ENCODE measurements around the gene CNN1. TPM values are rescaled to one million over a fixed set of nuclear protein-coding genes. Genes with fewer than 3 reads are reported as not detected.

CNN1 gene
- total and polyA plus RNA-seq, 9 of the 15 experiments (the other 6 are each of a cell fraction or from before 2014, with no cell fraction given): 0.23 to 10.6 (median 5.2) TPM

GRCh38 chr19:11495885-11496284, 42.8 kb upstream of the CNN1 start:
- H3K27ac ChIP-seq (ENCODE audit: extremely low read depth, low read depth, low read length): no peak overlapping the region
- intact Hi-C loops (cut with micrococcal nuclease): loop anchor here (1.0 to 5.0 kb wide), 3 partner anchors 41 to 91 kb away; partner anchors contain the start of gene CNN1
- H3K9ac ChIP-seq (ENCODE audit: insufficient read depth in 1 of 2, low read depth in 2 of 2, low read length in 2 of 2): peak overlapping the region in 1 of 2 experiments; percentile 33; a peak in 1 of 4 replicates
- no peak overlapping the region for H3K4me2 ChIP-seq (ENCODE audit: insufficient read depth, low read length)
- peaks cover 4% of the 10 kb centered on the region; the same call in 1 of the 2 replicates for H4K20me1 ChIP-seq (replicated peaks; ENCODE audit: control insufficient read depth, insufficient read depth, low read length)
- in situ Hi-C loops (cut with MboI): loop anchor here (5.0 kb wide), 1 partner anchor 91 kb away; no protein-coding TSS in a partner anchor
- H3K4me3 ChIP-seq: no peak overlapping the region
- TF ChIP-seq GTF2F1 (IDR thresholded peaks at IDR 0.05; ENCODE audit: low read depth, low read length) (no peak), ZNF143 (CRISPR knock-in tag; IDR thresholded peaks at IDR 0.05) (no peak), HNRNPK (IDR thresholded peaks at IDR 0.05; ENCODE audit: low read depth, low read length, poor library complexity, severe bottlenecking) (no peak), CTCF (IDR thresholded peaks at IDR 0.05 in 2 of 3, conservative IDR thresholded peaks at IDR 0.05 in 1 of 3; ENCODE audit: insufficient read depth in 2 of 3, low read depth in 1 of 3, low read length in 3 of 3) (no peak), ZNF76 (CRISPR knock-in tag; IDR thresholded peaks at IDR 0.05; ENCODE audit: borderline replicate concordance) (no peak), RBM34 (IDR thresholded peaks at IDR 0.05; ENCODE audit: borderline replicate concordance, insufficient read depth, low read length) (no peak)
- TF ChIP-seq, protein P1, sequence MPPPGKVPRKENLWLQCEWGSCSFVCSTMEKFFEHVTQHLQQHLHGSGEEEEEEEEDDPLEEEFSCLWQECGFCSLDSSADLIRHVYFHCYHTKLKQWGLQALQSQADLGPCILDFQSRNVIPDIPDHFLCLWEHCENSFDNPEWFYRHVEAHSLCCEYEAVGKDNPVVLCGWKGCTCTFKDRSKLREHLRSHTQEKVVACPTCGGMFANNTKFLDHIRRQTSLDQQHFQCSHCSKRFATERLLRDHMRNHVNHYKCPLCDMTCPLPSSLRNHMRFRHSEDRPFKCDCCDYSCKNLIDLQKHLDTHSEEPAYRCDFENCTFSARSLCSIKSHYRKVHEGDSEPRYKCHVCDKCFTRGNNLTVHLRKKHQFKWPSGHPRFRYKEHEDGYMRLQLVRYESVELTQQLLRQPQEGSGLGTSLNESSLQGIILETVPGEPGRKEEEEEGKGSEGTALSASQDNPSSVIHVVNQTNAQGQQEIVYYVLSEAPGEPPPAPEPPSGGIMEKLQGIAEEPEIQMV (tag; conservative IDR thresholded peaks at IDR 0.05; ENCODE audit: low read depth): no peak
- ChIA-PET CTCF (ENCODE audit: low intra/inter-chr PET ratio) (interaction anchor here (0.5 to 1.6 kb wide), 4 partner anchors 14 to 92 kb away, joined by 3 to 7 read pairs (median 4); partner anchors contain the start of gene ELOF1), POLR2A (interaction anchor here (0.6 to 0.8 kb wide), 2 partner anchors 304 to 895 kb away, joined by 3 to 4 read pairs; no protein-coding TSS in a partner anchor)
- DNase-seq (ENCODE audit: extremely low read depth in 1 of 4, low spot score in 3 of 4) (no peak), FAIRE-seq (no peak), ATAC-seq (no peak)
- H2AFZ ChIP-seq (ENCODE audit: low read depth, low read length): no peak overlapping the region
- no peaks in the 10 kb centered on the region for H3K9me3 ChIP-seq (replicated peaks; ENCODE audit: control insufficient read depth, insufficient read depth, low read depth, low read length)
- peaks cover 11% of the 10 kb centered on the region; the same call in 2 of the 3 replicates for H3K36me3 ChIP-seq (ENCODE audit: control insufficient read depth, insufficient read depth, low read length)
- no peaks in the 10 kb centered on the region for H3K9me1 ChIP-seq (ENCODE audit: control insufficient read depth, insufficient read depth, low read length)
- H3K79me2 ChIP-seq (ENCODE audit: control insufficient read depth, insufficient read depth, low read length): no peaks in the 10 kb centered on the region
- BruUV-seq (replicated peaks): no TSS peak
- WGBS (ENCODE audit: insufficient coverage, low coverage, missing lambda C conversion rate): 85% methylated on average over 17 of the region's 22 CpGs
- H3K27me3 ChIP-seq (ENCODE audit: control insufficient read depth in 2 of 2, insufficient read depth in 2 of 2, low read length in 2 of 2): no peaks in the 10 kb centered on the region
- H3K4me1 ChIP-seq (replicated peaks in 1 of 2; ENCODE audit: control insufficient read depth in 2 of 2, insufficient read depth in 2 of 2, low read length in 2 of 2): peaks cover 15 to 42% of the 10 kb centered on the region in 2 experiments
